GM21423 (cell line): ENCODE results near the gene ZG16B.

ENCODE experiments used
- ATAC-seq: cut with Tn5 transposase; IDR thresholded peaks from one replicate; pipeline ENCODE4 v1.9.1; 2021; ENCODE audit warnings: mild to moderate bottlenecking, moderate library complexity; ENCODE audit not compliant: unreplicated experiment

The ZG16B gene, protein sequence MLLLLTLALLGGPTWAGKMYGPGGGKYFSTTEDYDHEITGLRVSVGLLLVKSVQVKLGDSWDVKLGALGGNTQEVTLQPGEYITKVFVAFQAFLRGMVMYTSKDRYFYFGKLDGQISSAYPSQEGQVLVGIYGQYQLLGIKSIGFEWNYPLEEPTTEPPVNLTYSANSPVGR

DNA sequence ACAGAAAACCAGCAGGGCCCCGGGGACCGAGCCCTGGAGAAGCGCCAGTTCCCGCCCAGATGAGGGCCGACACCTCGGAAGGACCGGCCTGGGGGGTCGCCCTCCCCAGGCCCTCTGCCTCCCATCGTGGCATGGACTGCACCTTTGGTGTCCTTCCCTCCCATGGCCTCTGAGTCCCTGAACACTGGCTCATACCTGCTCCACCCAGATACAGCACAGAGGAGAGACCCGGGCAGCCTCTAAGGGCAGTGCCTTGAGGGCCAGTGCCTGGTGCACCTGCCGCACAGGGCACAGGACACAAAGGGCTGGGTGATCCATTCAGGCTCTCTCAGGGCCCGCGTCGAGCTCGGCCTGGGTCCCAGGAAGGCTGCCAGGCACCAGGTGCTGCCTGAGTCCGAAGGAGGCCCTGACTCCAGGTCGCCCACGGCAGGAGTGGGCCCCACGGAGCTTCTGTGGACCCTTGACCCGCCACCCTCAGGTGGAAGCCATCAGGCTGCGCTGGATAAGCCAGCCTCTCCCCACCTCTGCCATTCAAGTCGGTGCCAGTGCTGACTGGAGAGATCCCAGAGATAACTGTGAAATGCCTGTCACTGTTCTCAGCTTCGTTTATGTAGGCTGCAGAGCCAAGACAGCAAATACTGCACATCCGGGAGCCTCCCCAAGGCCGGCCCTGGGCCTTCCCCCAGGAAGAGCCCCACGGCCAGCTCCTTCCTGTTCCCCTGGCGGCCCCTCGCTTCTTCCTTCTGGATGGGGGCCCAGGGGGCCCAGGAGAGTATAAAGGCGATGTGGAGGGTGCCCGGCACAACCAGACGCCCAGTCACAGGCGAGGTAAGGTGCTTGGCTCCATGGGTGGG is at the start of gene ZG16B:
Gene ZG16B (plus strand): TSS at position 803 of the 854 bp plus-strand sequence. CDS start 139 bp downstream, outside the sequence.
- no peak for ATAC-seq

DNA sequence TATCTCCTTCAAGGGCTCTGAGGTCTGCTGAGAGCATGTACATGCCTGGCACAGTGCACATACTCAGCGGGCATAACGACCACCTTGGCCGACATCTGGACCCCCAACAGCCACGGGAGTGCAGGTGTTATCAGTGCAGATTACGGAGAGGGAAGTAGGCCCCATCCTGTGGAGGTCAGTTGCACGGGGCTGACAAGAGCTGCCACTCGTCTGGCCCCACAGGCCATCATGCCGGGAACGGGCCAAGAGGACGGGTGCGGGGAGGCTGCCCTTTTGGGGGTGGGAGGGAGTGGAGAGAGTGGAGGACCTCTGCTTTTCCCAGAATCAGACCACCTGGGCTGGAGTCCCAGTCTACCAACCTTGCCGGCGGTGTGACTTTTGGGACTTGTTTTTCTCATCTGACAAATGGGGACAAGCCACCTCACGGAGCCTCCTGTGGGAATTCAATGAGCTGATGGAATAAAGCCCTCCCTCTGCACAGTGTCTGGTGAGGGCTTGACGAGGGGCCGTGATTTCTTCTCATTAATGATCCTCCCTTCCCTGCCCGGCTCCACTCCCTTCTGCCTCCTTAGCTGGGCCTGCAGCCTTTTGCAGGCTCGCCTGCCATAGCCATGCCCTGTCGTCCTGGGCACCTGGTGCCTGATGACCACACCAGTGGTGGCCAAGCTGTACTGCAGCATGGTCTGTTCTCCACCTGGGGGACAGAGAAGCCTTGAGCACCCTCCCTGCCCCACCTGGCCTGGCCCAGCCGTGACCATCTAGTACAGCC is 47.3 kb upstream of the ZG16B start:
- ATAC-seq: no peak

DNA sequence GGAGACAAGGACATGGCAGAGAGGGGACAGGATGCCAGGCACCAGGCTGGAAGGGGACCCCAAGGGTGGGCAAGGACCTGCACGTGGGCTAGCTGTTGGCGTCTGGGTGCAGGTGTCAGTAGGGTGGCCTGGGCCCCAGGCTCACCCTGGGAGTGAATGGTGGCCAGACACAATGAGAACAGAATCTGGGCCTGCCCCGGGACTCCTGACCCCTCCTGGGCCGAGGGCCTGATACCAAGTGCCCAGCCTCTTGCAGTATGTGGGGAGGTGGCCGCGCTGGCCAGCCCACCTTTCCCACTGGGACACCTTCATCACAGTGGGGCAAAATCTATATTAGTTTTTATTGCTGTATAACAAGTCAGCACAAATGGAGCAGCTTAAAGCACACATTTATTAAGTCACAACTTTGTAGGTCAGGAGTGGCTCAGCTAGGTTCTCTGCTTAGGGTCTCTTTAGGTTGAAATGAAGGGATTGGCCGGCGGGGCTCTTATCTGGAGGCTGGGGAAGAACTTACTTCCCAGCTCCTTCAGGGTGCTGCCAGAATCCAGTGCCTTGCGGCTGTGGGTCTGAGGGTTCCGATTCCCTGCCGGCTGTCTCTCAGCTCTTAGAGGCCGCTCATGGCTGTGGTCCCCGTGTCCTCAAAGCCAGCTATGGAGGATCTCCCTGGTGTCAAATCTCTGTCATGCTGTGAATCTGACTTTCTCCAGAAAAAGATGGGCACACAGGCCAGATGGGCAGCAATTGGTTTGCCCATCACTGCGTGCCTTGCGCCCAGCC is 46.3 kb upstream of the ZG16B start:
- ATAC-seq: no peak

DNA sequence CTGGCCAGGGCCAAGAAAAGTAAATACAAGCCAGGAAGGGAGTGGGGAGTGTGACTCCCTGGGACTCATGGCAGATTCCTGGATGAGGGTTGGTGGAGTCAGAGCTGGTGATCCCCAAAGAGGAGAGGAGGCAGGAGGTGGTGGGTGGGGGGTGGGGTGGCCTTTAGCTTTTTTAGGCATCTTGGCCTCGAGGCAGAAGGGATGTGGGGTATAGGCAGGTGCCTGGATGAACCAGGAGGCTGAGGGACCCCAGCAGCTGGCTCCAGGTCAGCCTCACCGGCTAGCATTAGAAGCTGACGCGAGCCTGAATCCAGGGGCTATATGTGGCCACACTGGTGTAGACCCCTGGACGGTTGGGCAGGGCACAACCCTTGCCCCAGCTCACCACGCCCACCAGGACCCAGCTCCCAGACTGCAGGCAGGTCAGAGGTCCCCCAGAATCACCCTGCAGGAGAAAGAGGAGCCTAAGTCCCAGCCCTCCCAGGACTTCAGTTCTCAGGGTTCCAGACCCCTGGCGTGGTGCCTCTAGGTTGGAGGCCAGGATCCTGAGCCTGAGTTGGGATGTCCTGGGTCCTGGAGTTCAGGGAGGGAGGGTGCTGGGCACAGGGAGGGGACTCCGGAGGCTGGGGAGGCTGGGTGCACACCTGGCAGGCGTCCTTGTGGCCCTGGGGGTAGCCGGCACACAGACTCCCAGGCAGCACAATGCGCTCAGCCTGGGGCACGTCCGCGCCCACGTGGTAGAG is 45.6 kb upstream of the ZG16B start:
- ATAC-seq: no peak

DNA sequence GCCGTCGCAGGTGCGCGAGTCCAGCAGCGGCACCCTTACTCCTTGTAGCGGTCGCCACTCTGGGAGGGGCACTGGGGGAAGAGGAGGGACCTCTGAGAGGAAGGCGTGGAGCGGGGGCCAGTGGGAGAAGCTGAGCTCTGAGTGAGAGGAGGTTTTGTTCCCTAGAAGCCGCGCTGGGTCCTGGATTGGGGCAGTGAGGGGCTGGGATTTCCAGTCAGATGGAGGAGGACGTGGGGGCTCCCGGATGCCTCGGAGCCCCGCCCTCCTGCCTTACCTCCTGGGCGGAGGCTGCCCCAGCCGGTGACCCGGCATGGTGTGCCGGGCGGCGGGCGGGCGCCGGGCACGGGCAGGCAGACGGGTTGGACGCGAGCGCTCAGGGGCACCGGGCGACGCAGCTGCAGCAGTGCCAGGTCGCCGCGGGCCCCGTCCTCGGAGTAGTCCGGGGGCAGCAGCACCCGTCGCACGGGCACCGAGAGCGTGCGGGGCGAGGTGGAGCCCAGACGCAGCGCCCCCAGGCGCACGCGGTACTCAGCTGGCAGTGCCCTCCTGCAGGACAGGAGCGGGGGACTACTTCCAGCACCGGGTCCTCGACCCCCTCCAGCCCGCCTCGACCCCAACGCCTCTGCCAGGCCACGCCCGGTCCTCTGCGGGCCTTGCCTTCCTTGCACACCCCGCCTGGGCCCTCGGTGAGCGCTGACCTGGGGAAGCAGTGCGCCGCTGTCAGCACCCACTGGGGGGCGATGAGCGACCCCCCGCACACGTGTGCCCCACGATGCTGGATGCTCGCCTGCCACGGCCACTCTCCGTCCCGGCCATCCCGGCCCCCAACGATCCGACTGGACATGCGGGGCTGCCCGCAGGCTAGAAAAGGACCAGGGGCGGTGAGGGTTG is 44.8 kb upstream of the ZG16B start:
- ATAC-seq: no peak

DNA sequence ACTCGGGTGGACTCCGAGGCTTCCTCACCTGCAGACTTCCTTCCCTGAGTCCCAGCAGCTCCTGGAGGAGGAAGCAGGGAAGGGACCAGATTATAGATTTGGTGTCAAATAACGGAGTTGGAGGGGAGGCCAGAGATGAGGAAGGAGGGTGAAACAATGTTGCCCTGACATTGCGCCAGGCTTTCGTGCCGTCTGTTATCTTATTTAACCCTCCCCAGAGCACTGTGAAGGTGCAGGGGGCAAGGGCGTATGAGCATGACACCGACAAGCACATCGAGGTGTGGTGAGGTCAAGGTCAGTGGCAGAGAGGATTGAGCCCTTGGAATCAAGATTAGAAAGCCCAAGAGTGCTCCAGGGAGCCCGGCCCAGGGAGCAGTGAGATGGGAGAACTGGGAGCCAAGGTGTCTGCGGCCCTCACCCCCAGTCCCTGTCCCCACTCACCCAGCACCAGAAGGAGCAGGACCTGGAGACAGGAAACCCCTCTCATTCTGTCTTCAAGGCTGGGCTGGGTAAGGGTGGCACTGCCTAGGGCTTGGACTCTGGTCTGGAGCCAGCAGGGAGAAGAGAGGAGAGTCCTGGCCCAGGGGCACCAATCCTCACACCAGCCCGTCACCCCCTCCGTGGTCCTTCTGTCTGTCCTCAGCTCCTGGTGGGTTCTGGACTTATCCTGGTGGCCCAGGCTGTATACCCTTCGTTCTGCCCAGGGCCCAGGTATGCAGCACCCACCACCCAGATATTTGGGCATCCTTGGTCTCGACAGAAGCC is 43.9 kb upstream of the ZG16B start:
- ATAC-seq: no peak

DNA sequence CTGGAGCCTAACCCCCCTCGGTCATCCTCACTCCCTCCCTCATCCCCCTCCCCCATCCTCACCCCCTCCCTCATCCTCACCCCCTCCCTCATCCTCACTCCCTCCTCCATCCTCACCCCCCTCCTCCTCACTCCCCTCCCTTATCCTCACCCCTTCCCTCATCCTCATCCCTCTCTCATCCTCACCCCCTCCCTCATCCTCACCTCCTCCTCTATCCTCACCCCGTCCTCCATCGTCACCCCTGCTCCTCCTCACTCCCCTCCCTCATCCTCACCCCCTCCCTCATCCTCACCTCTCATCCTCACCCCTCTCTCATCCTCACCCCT is 43.3 kb upstream of the ZG16B start:
- ATAC-seq: no peak

DNA sequence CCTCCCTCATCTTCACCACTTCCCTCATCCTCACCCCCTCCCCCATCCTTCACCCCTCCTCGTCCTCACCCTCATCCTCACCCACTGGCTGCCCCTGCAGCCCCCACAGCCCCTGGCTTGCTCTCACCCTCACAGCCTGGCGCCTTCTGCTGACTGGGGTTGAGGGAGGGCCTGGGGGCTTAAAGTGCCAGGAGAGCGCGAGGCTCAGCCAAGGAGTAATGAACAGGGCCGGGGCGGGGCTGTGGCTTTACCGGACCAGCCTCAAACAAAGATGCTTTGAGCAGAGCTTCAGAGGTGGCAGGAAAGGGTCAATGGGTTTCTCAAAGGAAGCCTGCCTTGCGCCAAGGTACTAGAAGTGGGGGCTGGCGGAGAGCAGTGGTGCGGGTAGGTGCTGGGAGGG is 42.7 kb upstream of the ZG16B start, which contains the start of gene PRSS33:
Gene PRSS33 (minus strand): TSS at position 155 of the 400 bp plus-strand sequence. CDS start 1,013 bp downstream, outside the sequence.
- ATAC-seq: no peak

DNA sequence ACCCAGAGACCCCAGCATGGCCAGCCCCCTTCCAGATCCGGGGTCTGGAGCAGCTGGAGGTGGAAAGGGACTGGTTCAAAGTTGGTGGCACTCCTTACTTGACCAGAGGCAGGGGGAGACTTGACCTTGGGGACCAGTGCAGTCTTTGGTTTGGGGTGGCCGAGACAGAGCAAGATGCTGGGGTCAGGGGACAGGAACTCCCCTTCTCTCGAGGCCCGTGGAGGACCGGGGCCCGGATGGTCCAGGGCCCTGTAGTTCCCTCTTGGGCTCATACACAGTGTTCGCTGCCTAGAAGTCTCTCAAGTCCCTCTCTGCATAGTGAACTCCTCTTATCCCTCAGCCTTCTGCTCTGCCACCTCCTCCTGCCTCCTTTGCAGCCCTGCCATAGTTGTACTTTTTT is 42.1 kb upstream of the ZG16B start:
- no peak for ATAC-seq

DNA sequence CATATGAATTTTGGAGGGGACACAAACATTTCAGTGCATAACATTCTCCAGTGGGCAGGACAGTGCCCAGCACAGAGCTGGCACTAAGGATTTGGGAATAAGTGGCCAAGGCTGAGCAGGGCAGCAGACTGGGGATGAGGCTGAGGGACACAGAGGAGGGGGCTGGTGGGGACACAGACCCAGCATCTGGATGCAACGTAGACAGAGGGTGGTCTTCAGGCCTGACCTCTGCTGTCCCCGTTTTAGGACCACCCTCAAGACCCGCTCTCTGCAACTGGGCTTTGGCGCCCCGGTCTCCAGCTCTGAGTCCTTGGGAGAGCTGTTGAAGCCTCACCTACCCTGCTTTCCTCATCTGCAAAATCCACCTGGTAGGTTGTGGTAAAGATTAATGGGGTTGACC is 39.5 kb upstream of the ZG16B start:
- ATAC-seq: no peak

DNA sequence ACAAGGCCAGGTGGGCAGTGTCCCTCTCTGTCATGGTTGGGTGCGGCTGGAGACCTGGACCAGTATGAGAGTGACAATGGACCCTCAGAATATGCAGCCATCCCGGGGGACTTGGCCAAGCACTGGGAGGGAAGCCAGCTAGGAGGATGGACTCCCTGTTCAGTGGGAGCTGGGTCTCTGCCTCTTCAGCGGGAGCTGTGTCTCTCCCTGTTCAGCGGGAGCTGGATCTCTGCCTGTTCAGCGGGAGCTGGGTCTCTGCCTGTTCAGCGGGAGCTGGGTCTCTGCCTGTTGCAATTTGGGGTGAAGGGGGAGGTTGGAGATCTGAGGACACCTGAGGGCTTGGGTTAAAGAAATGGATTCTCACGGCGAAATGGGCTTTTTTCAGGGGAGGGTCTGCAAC is 38.9 kb upstream of the ZG16B start:
- no peak for ATAC-seq

DNA sequence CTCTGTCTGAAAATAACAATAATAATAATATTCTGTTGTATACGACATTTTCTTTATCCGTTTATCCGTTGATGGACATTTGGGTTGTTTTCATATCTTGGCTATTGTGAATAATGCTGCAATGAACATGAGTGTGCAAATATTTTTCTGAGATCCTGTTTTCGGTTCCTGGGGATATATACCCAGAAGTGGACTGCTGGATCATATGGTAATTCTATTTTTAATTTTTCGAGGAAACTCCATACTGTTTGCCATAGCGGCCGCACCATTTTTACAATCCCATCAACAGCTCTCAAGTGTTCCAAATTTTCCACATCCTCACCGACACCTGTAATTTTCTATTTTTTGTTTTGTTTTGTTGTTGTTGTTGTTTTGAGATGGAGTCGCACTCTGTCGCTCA is 37.2 kb upstream of the ZG16B start:
- ATAC-seq: no peak

DNA sequence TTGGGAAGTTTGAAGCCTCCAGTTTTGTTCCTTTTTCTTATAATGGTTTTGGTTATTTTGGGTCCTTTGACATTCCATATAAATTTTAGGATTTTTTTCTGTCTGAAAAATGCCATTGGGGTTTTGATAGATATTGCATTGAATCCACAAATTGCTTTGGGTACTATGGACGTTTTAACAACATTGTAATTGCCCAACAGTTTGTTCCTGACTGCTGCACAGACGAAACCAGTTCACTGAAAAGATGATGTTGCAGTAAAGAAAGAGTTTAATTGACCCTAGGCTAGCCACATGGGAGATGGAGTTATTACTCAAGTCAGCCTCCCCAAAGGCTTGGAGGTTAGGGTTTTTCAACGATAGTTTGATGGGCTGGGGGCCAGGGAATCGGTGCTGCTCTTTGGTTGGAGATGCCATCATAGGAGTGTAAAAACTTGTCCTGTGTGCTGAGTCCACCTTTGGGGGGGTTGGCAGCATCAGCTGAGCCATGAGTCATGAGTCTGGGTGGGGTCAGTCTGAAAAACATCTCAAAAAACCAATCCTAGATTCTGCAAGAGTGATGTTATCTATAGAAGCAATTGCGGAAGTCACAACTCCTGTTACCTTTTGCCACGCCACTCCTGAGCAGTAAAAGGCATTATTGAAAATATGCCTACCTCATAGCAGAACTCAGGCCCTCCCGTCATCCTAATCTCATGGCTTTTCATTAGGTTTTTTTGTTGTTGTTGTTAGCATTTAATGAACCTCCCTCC is 34.5 kb upstream of the ZG16B start:
- ATAC-seq: no peak

DNA sequence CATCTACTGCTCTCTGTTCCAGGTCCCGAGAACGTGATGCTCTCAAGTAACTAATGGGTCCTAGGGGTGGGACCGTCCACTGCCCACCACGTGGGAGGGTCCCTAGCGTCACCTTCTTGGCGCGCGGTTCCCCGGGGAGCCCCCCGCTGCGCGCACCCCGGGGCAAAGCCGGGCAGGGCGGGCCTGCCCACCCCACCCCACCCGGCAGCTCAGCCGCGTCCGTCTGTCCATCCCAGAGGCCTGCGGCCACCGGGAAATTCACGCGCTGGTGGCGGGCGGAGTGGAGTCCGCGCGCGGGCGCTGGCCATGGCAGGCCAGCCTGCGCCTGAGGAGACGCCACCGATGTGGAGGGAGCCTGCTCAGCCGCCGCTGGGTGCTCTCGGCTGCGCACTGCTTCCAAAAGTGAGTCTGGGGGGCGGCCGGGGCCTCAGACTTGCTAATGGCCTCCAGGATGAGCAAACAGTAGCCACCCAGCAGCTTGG is 31.3 kb upstream of the ZG16B start:
- no peak for ATAC-seq

DNA sequence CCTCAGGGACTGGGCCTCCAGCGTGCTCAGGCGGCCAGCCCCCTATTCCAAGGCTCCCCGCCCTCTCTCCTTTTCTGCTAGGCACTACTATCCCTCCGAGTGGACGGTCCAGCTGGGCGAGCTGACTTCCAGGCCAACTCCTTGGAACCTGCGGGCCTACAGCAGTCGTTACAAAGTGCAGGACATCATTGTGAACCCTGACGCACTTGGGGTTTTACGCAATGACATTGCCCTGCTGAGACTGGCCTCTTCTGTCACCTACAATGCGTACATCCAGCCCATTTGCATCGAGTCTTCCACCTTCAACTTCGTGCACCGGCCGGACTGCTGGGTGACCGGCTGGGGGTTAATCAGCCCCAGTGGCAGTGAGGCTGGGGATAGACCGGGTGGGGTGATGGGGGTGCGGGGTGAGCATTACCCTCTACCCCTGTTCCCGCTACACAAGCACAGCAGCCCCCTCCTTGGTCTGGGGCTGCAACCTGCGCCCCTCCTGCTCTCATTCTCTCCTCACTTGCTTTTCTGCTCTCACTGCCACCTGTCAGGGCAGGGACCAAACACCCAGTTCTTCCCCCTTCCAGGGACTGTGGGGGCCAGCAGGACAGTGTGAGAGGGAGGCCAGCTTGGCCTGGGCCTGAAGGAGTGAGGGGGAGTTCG is 30.8 kb upstream of the ZG16B start:
- ATAC-seq: no peak

DNA sequence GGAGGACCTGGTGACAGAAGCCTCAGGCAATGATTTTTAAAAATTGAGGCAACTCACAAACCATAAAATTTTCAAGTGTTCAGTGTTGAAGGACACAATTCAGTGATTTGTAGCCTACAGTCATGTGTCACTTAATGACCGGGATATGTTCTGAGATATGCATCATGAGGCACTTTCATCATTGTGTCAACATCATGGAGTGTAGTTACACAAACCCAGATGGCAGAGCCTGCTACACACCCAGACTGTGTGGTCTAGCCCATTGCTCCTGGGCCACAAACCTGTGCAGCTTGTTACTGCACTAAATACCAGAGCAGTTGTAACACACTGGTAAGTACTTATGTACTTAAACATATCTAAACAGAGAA is 30.3 kb upstream of the ZG16B start:
- no peak for ATAC-seq

DNA sequence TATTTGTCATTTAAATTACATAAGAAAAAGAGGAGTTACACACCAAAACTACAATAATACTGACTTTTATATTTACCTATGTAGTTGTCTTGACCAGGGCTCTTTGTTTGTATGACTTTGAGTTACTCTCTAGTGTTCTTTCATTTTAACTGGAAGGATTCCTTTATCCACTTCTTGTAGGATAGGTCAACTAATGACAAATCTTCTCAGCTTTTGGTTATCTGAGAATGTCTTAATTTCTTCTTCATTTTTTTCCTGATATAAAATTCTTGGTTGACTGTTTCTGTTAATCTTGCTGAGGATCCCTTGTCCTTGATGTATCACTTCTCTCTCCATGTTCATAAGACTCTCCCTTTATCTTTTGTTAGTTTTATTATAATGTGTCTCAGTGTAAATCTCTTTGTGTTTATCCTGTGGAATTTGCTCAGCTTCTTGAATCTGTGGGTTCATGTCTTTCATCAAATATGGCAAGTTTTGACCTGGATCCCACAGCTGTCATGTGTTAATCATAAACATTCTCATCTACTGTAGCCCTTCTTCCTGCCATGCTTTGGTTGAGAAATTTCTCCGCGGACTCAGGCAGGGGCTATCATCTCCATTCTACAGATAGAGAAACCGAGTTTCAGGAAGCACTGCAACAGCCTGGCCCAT is 26.4 kb upstream of the ZG16B start:
- ATAC-seq: no peak
